Neuronal stem cell (in vitro differentiated cells): ENCODE data around the gene ETFDH.
"Not testable (repeated sequence)": the region's sequence is repeated elsewhere in the genome, so short reads cannot be mapped to it uniquely, and the experiment has no call there.

Source experiments
- DNase-seq: peaks from one replicate; pipeline ENCODE4 v3.0.0-alpha.2; 2013; ENCODE audit warnings: low spot score
- H2AFZ ChIP-seq: one replicate; pipeline ENCODE4 v1.6.1; 2013; ENCODE audit warnings: mild to moderate bottlenecking, low read length, inconsistent platforms
- H2AK5ac ChIP-seq: 2 replicates; pipeline ENCODE4 v1.6.1; 2013; ENCODE audit warnings: low read depth, mild to moderate bottlenecking, inconsistent platforms, low read length, moderate library complexity, mixed read lengths
- H2BK120ac ChIP-seq: 2 replicates; pipeline ENCODE4 v1.6.1; 2013; ENCODE audit warnings: low read depth, mild to moderate bottlenecking, inconsistent platforms, low read length, moderate library complexity, mixed read lengths
- H2BK12ac ChIP-seq: one replicate; pipeline ENCODE4 v1.6.1; 2013; ENCODE audit warnings: low read length, inconsistent platforms
- H2BK15ac ChIP-seq: 2 replicates; pipeline ENCODE4 v1.6.1; 2013; ENCODE audit warnings: mild to moderate bottlenecking, low read length, inconsistent platforms, mixed read lengths
- H2BK5ac ChIP-seq: one replicate; pipeline ENCODE4 v1.6.1; 2013; ENCODE audit warnings: inconsistent platforms, mild to moderate bottlenecking, low read length, moderate library complexity
- H3K14ac ChIP-seq: one replicate; pipeline ENCODE4 v1.6.1; 2013; ENCODE audit warnings: low read length, inconsistent platforms
- H3K18ac ChIP-seq: 2 replicates; pipeline ENCODE4 v1.6.1; 2013; ENCODE audit warnings: low read length, inconsistent platforms
- H3K23ac ChIP-seq: 2 replicates; pipeline ENCODE4 v1.6.1; 2013; ENCODE audit warnings: low read depth, mild to moderate bottlenecking, mixed read lengths, low read length, inconsistent platforms; ENCODE audit not compliant: poor library complexity
- H3K27ac ChIP-seq: replicated peaks from 3 replicates; pipeline ENCODE4 v1.5.1; 2013; ENCODE audit warnings: low read length, inconsistent platforms
- H3K27me3 ChIP-seq, 3 experiments: 2 replicates each; pipeline ENCODE4 v1.6.1; 2013; ENCODE audit warnings: low read length in 3 of 3, mild to moderate bottlenecking in 2 of 3, inconsistent platforms in 1 of 3, low read depth in 1 of 3, mixed read lengths in 1 of 3, moderate library complexity in 1 of 3; ENCODE audit not compliant: control insufficient read depth in 3 of 3, insufficient read depth in 3 of 3
- H3K36me3 ChIP-seq, 2 donors: replicated peaks in 1 of 2; 2 replicates each; pipeline ENCODE4 v1.6.1; 2013; ENCODE audit warnings: low read length in 2 of 2; ENCODE audit not compliant: control insufficient read depth in 2 of 2, insufficient read depth in 2 of 2
- H3K4ac ChIP-seq: 2 replicates; pipeline ENCODE4 v1.6.1; 2013; ENCODE audit warnings: inconsistent platforms, mild to moderate bottlenecking, low read length, moderate library complexity
- H3K4me1 ChIP-seq, 2 donors: 1 replicate in 1 of 2; 2 replicates in 1 of 2; pipeline ENCODE4 v1.6.1; 2013; ENCODE audit warnings: low read length in 2 of 2, low read depth in 1 of 2; ENCODE audit not compliant: control insufficient read depth in 2 of 2, insufficient read depth in 1 of 2
- H3K4me2 ChIP-seq: one replicate; pipeline ENCODE4 v1.6.1; 2013; ENCODE audit warnings: mild to moderate bottlenecking, low read length, inconsistent platforms; ENCODE audit not compliant: insufficient read depth, poor library complexity, severe bottlenecking
- H3K4me3 ChIP-seq, 2 donors: 2 replicates each; pipeline ENCODE4 v1.5.1; 2013; ENCODE audit warnings: low read length in 2 of 2, mild to moderate bottlenecking in 2 of 2, inconsistent platforms in 1 of 2, moderate library complexity in 1 of 2
- H3K79me1 ChIP-seq: one replicate; pipeline ENCODE4 v1.6.1; 2013; ENCODE audit warnings: low read depth, mild to moderate bottlenecking, inconsistent platforms, low read length, moderate library complexity
- H3K9ac ChIP-seq: one replicate; pipeline ENCODE4 v1.6.1; 2013; ENCODE audit warnings: mild to moderate bottlenecking, low read depth, low read length, inconsistent platforms; ENCODE audit not compliant: poor library complexity
- H3K9me3 ChIP-seq, 2 donors: replicated peaks in 1 of 2; 2 replicates each; pipeline versions ENCODE3 to v1.6.1; 2013; ENCODE audit warnings: low read length in 2 of 2, mild to moderate bottlenecking in 2 of 2, inconsistent platforms in 1 of 2, low read depth in 1 of 2, mixed read lengths in 1 of 2, moderate library complexity in 1 of 2; ENCODE audit not compliant: control insufficient read depth in 2 of 2, insufficient read depth in 1 of 2
- H4K8ac ChIP-seq: one replicate; pipeline ENCODE4 v1.6.1; 2013; ENCODE audit warnings: low read depth, mild to moderate bottlenecking, inconsistent platforms, low read length, moderate library complexity
- H4K91ac ChIP-seq: one replicate; pipeline ENCODE4 v1.6.1; 2013; ENCODE audit warnings: low read length, low read depth, mild to moderate bottlenecking, inconsistent platforms; ENCODE audit not compliant: poor library complexity
- WGBS, 2 donors: extraction: QIAGEN DNeasy Blood & Tissue Kit; methylation state at CpG; one replicate each; pipeline ENCODE4 v1.1.7; 2013; ENCODE audit warnings: missing lambda C conversion rate in 2 of 2, mixed read lengths in 1 of 2; ENCODE audit not compliant: insufficient read length in 2 of 2, insufficient replicate concordance in 1 of 2; ENCODE audit errors: extremely low coverage in 2 of 2; 5-methylcytosine and 5-hydroxymethylcytosine counted together

ETFDH gene

DNA sequence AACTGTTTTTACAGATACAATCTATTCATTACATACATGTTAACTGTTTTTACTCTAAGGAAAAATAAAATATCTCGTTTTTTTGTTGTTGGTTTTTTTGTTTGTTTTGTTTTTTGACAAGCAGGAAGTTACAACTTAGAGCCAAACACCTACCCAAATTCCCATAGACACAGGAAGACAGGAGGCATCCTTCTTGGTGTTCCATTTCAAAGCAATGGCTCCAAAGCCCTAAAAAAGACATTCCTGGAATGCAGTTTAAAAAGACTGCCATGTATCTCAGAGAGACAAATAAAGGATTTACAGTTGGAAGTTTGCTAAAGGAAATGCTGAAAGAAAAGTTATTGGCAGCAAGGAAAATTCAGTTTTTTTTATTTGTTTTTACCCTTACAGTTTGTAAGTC lies 16.7 kb downstream of the ETFDH start:
- Histone ChIP-seq H3K27ac (no peak overlapping the region), H3K4me1 (no peaks in the 10 kb centered on the region), H2BK15ac (no peak overlapping the region), H3K23ac (no peak overlapping the region), H2BK120ac (no peak overlapping the region), H3K9ac (no peak overlapping the region), H3K36me3 (no peaks in the 10 kb centered on the region), H3K14ac (no peak overlapping the region), H2BK5ac (no peak overlapping the region), H4K8ac (no peak overlapping the region), H2BK12ac (no peak overlapping the region), H3K4me2 (no peak overlapping the region), H3K18ac (no peak overlapping the region), H3K27me3 (no peaks in the 10 kb centered on the region), H3K4ac (no peak overlapping the region), H3K9me3 (no peaks in the 10 kb centered on the region), H3K79me1 (no peaks in the 10 kb centered on the region), H2AK5ac (no peak overlapping the region), H3K4me3 (no peak overlapping the region), H4K91ac (no peak overlapping the region), H2AFZ (no peak overlapping the region)
- WGBS, 2 donors: no CpG with 5 or more reads among the region's 1 CpG
- DNase-seq: no peak

DNA sequence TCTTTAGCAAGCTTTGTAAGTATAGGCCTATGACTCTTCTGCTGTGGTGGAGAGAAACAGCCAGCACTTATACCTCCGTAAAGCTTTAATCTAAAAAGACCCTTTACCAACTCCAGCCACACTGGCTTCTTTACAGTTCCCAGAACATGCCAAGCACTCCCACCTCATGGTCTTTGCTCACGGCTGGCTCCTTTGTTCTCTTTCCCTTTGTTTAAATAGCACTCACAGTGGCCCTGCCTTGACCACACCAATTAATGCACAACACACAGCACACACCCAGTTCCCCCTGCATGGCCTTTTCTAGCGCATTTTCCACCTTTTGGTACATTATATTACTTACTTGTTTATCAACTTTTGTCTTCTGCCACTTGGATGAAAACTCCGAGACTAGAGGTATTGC lies 32.2 kb downstream of the ETFDH start:
- Histone ChIP-seq H3K9ac (no peak overlapping the region), H3K27me3 (no peaks in the 10 kb centered on the region), H3K4me1 (peaks cover 0 to 4% of the 10 kb centered on the region in 2 donors), H2BK12ac (no peak overlapping the region), H4K8ac (no peak overlapping the region), H4K91ac (no peak overlapping the region), H3K14ac (no peak overlapping the region), H2BK15ac (no peak overlapping the region), H3K18ac (no peak overlapping the region), H3K4ac (no peak overlapping the region), H3K4me2 (no peak overlapping the region), H2BK5ac (no peak overlapping the region), H2AFZ (no peak overlapping the region), H3K36me3 (peaks cover 3 to 36% of the 10 kb centered on the region in 2 donors), H3K23ac (no peak overlapping the region), H2AK5ac (no peak overlapping the region), H3K79me1 (no peaks in the 10 kb centered on the region), H3K9me3 (no peaks in the 10 kb centered on the region), H3K4me3 (no peak overlapping the region), H3K27ac (no peak overlapping the region), H2BK120ac (no peak overlapping the region)
- no peak for DNase-seq
- WGBS, 2 donors: no CpG with 5 or more reads among the region's 4 CpGs

DNA sequence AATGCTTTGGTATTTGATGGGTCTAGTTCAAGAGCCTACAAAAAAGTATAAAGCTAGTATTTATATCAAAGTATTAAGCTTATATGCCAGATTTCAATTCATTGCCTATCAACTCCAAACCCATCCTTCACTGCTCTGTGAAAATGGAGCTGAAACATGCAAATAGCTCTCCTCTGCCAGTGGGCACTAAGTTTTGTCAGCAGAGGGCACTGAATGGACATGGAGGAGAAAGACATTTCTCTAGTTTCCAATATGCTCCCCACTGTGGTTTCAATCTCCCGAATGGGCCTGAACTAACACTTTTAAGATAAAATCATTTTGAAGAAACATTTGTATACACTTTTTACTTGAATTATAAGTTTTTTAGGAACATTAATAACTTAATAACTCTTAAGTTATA lies 38.7 kb downstream of the ETFDH start:
- DNase-seq: no peak
- H2BK120ac ChIP-seq: no peak overlapping the region
- H3K23ac ChIP-seq: no peak overlapping the region
- WGBS, 2 donors: no CpG with 5 or more reads among the region's 1 CpG
- no peak overlapping the region for H2BK12ac ChIP-seq
- H3K4me1 ChIP-seq: no peaks in the 10 kb centered on the region
- H3K9me3 ChIP-seq: no peaks in the 10 kb centered on the region
- H3K36me3 ChIP-seq: peaks cover 19 to 97% of the 10 kb centered on the region in 2 donors
- H3K14ac ChIP-seq: no peak overlapping the region
- no peak overlapping the region for H3K27ac ChIP-seq
- no peak overlapping the region for H2BK5ac ChIP-seq
- H2BK15ac ChIP-seq: no peak overlapping the region
- H3K9ac ChIP-seq: no peak overlapping the region
- no peak overlapping the region for H2AK5ac ChIP-seq
- no peaks in the 10 kb centered on the region for H3K27me3 ChIP-seq
- no peak overlapping the region for H3K18ac ChIP-seq
- H2AFZ ChIP-seq: no peak overlapping the region
- H3K4ac ChIP-seq: no peak overlapping the region
- no peak overlapping the region for H3K4me2 ChIP-seq
- no peaks in the 10 kb centered on the region for H3K79me1 ChIP-seq
- no peak overlapping the region for H4K8ac ChIP-seq
- no peak overlapping the region for H3K4me3 ChIP-seq
- H4K91ac ChIP-seq: no peak overlapping the region

GRCh38 chr4:158712622-158713021 lies 40.5 kb downstream of the ETFDH start:
- no CpG with 5 or more reads among the region's 4 CpGs for WGBS, 2 donors
- not testable (repeated sequence) for H3K4me1 ChIP-seq, H3K4me2 ChIP-seq, H3K27ac ChIP-seq, H2AK5ac ChIP-seq, H2BK15ac ChIP-seq, H3K18ac ChIP-seq, H3K27me3 ChIP-seq, H3K9me3 ChIP-seq, H4K8ac ChIP-seq, H2BK5ac ChIP-seq, H2BK120ac ChIP-seq, H3K14ac ChIP-seq, H2BK12ac ChIP-seq, H3K9ac ChIP-seq, H4K91ac ChIP-seq, H3K4me3 ChIP-seq, H3K79me1 ChIP-seq, DNase-seq, H3K4ac ChIP-seq, H3K23ac ChIP-seq, H2AFZ ChIP-seq
- H3K36me3 ChIP-seq: peaks cover 20 to 97% of the 10 kb centered on the region in 2 donors
